NCI-H2171 (cell line): ENCODE results near the gene HMX2.

Source experiments
- DNase-seq: peaks from one replicate; lab custom pipeline; 2025; lab: John Stamatoyannopoulos, UW

HMX2 gene, protein sequence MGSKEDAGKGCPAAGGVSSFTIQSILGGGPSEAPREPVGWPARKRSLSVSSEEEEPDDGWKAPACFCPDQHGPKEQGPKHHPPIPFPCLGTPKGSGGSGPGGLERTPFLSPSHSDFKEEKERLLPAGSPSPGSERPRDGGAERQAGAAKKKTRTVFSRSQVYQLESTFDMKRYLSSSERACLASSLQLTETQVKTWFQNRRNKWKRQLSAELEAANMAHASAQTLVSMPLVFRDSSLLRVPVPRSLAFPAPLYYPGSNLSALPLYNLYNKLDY

DNA sequence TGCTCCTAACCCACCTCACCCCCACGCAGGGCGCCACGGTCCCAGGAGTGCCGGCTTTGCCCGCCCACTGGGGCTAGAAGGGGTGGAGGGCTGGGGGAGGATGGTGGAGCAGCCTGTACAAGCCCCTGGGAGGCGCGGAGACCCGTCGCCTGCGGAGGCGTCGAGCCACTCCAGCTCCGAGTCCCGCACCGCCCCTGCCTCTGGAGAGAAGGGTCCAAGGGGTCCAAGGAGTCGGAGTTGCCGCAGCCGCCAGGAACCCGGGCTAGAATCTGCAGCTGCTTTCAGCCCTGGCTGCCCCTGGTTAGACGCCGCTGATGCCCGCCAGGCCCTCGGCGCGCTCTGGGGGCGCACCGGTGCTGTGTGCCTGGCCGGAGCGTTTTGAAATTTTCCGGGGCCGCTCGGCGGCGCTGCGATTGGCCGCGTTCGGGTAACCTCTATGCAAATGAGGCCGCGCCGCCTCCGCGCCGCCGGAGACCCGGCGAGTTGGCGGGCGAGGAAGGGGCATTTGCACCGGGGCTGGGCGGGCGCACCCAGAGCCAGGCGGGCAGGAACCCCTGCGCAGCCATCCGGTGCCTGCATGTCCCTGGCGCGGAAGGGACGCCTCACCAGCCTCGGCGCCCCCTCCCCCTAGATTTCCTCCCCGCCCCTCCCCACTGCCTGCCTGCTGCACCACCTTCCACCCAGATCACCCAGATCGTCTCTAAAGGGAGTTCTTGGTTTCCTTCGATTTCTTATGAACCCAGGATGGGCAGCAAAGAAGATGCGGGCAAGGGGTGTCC, at the start of gene HMX2:
Gene HMX2, plus strand, starts transcription at position 502 of the 779 bp plus-strand sequence. Its CDS starts 243 bp downstream, at position 745.
- DNase-seq = peak; percentile 24

DNA sequence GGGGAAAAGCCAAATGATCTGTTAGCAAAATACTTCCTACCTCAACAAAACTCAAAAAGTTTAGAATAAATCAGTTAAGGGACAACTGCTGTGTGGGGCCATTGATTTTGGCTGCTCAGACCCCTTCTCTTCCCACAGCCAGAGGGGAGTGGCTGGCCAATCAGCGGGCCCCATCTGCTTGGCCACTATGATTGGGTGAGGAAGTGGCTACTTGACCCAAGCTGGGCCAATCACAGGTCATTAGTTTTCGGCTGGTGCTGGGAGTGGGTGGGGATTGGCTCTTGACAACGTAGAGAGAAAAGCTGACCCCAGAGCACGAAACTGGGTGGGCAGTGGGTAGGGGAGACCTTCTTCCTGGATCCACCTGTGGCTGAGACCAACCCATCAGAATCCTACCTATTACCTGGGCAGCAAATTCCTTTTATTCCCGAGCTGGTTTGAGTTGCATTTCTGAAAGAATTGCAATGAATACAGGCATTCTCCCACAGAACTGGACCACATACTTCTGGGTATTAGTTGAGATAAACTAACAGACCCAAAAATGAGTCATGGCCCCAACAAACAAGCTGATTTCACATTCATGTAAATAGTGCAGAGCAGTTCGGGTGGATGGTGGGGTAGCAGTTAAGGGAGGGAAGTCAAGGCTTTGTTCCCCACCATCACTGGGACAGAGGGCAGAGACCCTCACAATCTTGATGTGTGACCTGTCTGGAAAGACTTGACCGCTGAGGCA, 47.7 kb upstream of the HMX2 start:
- DNase-seq = no peak

DNA sequence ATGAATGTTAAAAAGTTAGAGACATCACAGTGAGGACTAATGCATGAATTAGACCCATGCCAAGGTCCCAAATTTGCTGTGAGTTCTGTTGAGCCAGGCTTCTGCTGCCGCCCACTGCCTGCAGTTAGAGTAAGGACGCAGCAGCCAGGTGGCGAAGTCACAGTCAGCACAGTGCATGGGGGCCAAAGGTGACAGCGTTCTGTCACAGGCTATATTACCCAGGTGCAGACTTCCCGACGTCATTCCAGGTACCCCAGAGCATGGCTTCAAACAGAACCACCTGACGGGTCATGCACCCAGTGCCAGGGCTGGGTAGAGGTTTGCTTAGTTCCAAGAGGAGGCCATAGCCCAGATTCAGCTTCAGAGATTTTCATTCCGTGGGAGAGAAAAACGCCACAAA, 46.1 kb upstream of the HMX2 start:
- DNase-seq = no peak

DNA sequence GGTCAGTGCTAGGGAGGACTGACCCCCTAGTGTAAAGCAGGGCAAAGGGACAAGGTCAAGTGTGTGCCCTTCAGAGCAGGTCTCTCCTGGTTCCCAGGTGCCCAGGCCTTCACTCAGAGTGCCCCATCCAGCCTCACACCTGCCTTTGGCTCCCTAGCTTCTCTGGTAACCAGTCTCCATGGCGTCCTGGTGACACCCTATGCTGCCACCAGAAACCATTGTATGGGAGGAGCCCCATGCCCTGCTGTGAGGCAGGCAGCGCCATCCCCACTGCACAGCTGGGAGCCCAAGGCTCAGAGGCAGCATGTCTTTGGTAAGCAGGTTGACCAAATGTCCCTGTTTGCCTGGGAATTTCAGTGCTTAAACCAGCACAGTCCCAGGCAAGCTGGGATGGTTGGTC, 45.3 kb upstream of the HMX2 start:
- DNase-seq = no peak

DNA sequence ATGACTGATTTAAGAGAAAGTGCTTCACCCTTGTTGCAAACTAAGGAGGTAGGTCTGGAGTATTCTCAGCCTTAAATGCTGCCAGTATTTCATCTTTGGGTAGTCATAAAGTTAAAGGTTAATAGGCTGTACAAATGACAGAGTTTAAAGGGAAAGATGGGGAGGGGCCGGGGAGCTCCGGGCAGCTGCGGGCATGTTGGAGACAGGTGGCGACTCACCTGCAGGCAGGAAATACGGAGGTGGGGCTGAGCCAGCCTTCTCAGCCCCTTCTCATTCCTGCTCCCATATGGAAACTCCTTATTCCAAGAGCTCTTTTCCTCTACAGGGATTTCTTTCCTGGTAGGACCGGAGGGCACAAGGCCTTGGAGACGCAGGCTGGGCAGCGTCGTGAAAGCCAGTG, 44.0 kb upstream of the HMX2 start:
- DNase-seq = no peak

DNA sequence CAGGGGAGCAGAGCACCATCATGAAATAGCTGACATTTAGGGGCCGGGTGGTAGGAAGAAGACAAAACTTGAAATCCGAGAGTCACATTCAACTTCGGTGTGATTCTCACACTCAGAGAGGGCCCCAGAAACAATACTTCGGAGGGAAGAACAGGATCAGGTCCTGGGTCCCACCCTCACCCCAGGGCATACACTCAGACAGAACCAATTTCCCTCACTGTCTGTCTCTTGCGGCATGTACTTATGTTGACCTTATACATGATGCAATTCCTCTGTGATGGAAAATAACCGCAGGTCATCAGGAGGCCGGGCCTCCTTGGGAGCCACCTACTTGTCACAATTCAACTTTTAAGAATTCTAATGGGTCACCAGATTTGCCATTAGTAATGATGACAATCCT, 38.5 kb upstream of the HMX2 start:
- no peak for DNase-seq

DNA sequence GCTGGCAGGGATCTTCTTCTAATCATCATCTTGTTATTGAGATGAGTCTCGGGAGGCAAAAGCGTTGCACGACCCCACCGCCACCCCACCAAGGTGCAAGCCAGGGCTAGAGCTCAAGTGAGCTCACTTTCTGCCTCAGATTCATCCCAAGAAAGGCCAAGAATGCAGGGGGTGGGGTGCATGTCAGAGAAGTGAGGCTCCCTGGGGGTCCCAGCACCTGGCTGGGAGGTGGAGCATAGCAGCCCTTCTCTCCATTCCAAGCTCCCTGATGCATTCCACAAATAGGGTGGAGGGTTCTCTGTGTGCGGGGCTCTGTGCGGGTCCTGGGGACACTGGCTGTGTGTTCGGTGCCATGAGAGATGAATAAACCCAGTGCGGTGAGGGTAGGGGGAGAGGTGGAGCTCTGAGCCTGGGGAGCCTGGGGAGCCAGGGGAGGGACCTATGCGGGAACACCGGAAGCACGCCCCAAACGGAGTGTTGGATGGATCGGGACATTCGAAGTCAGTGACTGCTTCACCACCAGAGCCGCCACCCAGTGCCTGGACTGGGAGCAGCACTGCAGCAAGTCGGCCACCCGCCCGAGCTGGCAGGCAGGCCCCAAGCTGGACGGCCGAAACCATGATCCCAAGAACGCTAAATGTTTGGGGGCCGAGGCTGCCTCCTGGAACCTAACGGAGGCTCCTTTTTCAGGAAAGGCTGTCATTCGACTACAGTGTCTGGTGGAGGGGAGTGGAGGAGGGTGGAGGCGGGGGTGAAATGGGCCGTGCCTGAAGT, 30.1 kb upstream of the HMX2 start:
- DNase-seq = no peak

DNA sequence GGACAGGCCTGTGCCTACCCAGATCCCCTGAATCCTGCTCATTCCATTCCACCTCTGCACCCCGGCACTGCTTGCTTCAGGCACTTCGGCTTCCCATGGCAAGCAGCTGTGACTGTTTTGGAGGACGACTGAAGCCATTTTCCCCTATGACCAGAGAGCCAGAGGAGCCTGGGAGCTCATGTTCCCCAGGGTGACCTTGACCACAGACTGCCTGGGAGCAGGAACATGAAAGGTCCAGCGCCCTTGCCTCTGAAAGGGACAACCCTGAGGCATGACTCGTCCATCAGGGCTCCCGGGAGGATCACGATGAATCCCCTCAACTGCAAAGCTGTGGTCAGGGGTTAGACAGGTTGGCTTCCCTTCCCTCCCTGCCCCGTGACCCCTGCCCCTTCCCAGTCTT, 28.9 kb upstream of the HMX2 start:
- no peak for DNase-seq

DNA sequence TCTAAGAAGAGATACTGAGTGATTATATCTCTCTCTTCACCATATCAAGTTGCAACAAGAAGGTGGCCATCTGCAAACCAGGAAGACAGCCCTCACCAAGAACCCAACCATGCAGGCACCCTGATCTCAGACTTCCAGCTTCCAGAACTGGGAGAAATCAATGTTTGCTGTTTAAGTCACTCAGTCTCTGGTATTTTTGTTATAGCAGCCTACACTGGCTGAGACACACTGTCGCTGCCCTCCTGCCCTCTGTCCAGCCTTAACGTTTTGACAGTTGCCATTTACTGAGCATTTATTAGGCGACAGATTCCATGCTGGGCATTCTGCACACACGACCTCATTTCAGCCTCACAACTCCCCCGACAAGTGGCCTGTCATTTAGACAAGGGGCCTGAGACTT, 21.7 kb upstream of the HMX2 start:
- no peak for DNase-seq

DNA sequence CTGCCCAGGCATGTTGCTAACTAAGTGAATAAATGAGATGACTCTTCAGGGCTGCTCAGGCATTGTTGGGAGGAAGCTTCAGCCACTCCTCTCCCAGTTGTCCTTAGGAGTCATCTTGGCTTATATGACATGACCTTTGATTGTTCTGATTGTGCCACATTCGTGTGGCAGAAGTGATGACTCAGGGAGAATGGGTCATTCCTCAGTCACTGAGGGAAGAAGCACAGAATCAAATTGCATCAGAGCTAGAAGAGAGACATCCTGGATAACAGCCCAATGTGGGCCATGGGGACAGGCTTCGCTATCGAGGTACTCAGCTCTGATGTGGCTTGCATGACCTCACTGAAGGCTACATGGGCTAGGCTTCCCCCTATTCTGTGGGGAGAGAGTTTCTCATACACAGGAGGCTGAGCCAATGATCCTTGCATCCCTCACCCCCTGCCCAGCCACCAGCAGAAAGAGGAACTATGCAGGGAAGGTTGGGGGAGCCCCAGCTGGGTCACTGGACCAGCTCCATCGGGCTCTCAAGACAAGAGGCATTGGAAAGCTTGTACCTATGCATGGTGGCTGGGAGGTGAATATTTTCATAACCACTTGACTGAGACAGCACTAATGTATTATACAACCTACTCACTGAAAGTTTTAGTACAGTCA, 18.2 kb upstream of the HMX2 start:
- no peak for DNase-seq

DNA sequence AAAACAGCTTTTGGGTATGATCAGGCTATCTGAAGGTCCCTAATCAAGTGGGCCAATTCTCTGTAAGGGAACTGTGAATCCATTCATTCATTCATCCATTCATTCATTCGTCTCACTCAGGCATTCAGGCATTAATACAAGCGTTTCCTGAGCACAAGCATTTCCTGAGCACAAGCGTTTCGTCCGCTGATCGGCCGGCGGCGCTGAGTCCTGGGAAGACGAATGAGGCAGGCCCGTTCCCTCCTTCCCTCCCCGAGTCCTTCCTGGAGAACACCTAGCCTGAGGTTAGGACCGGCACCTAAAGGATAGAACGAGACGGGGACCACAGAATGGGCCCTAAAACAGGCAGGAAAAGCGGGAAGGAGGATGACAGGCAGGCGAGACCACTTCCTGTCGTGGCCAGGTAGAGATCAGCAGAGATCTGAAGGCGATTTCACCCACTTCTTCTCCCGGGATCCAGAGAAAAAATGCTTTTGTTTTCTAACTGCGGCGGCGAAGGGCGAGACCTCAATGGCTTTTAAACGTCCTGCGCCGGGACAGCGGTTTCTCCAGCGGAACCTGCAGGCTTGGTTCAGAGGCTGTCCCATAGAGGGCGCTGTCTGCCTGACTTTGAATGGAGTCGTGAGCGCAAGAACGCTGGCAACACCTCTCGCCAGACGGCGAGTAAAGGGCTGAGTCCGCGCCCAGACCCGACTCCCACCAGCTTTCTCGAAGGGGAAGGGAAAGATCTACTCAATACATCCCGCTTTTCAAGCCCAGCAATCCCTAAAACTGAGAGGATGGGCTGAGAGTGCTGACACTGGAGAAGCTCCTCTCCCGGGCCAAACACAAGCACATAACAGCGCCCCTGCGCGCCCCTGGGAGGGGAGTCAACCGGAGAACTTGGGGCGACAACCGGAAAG, 15.1 kb upstream of the HMX2 start:
- DNase-seq = no peak

DNA sequence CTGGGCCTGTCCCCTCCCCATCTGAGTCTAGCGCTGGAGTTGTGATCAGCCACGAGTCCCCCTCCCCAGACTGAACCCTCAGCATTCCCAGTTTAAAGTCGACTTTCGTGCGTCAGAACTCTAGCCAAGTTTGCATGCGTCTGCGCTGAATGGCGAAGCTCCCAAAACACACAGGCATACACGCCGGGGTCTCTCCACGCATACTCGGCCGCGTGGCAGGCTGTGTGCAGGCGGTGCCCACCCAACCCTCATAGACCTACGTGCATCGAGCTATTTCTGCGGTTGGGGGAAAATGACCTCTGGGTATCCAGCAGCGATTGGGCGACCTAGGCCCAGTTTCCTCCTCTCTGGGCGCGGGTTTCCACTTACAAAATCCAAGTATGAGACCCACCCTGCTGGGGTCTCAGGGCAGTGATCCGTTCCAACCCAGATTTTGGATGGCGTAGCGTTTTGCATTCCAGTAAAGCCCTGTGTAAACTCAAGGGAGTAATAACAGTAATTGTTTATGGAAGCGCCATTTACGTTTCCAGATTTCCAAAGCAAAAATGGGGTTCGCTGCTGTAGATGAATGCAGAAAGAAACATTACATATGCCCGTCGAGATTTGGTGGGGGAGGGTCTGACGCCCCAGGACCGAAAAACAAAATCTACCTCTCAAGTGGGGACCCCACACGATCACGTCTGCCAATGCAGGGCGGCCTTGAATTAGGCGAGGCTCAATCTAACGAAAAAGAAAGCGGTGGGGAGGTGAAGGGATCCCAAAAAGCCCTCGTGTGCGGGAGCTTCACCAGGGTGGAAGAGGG, 14.2 kb upstream of the HMX2 start:
- no peak for DNase-seq

DNA sequence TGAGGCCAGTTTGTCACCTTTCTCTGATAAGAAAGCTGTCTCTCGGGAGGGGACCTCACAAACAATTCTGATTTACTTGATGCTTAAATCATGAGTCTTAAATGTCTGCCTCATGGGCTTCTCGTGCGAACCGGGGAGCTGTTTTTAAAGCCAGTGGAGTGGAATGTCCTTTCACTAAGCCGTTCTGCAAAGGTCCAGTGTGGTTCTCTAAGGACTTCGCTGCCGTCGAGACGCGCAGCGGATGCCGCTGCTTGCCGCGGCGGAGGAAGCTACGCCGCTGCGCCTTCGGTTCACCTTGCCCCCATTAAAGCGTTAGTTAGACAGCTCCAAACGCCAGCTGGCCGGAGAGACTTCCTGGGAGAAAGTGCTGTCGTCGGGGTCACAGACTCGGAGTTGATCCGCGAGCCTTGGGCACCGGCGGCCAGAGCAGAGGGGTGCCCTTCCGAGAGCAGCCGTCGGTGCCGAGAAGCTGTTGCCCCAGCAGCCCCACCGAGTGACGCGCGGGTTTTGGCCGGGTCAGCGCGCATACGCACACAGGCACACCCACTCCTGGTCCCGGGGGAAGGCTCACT, 13.5 kb upstream of the HMX2 start:
- no peak for DNase-seq

DNA sequence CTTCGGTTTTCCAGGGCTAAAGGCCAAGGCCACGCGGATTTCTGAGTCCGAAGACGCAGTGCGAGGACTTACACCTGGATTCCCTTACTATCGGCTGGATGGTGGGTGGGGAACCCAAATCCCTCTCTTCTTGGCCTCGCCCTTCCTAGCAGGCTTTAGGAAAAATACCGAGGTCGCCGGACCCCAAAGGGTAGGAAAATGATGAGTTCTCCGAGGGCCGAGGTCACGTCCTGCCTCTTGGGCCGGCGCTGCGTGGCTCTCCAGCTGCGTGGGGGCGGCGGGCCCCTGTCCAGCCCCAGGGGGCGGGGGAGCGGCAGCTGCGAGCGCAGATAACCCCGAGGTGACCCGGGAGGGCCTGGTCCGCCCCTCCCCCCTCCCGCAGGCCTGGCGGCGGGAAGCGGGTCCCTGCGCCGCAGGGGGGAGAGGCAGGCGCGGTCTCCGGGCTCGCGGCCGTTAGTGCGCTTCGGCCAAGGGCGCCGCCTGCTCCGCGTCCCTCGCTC, 13.0 kb upstream of the HMX2 start:
- DNase-seq = no peak

DNA sequence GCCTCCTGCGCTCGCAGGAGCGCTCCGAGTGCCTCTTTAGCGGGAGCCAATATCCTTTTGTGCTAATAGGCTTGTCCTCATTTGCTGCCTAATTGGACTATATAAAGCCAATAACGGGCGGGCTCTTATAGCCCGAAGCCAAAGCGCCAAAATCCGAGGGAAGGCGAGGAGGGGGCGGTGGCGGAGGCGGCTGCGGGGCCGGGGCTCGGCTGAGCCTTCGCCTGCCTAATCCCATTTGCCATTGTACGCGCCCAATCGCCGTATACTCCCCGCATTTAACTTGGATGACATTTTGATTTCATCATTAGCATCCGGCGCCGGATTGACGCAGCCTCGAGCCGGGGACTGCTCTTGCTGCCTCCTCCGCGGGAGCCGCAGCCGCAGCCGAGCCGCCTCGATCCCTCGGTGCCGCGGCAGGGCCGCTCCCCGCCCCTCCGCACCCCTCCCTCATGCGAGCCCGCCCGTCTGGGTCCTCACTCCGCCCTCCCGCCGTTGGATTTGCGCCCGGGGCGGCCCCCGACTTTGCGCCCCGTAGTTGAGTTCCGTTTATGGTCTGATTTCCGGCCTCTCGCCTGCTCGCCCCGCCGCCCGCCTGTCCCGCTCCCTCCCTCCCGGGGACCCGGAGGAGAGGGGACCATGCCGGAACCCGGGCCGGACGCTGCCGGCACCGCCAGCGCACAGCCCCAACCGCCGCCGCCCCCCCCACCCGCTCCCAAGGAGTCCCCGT, 12.4 kb upstream of the HMX2 start, which contains the start of gene HMX3:
Gene HMX3, plus strand, starts transcription at position 556 of the 727 bp plus-strand sequence. Its CDS starts 81 bp downstream, at position 637.
- DNase-seq = peak; percentile 23

DNA sequence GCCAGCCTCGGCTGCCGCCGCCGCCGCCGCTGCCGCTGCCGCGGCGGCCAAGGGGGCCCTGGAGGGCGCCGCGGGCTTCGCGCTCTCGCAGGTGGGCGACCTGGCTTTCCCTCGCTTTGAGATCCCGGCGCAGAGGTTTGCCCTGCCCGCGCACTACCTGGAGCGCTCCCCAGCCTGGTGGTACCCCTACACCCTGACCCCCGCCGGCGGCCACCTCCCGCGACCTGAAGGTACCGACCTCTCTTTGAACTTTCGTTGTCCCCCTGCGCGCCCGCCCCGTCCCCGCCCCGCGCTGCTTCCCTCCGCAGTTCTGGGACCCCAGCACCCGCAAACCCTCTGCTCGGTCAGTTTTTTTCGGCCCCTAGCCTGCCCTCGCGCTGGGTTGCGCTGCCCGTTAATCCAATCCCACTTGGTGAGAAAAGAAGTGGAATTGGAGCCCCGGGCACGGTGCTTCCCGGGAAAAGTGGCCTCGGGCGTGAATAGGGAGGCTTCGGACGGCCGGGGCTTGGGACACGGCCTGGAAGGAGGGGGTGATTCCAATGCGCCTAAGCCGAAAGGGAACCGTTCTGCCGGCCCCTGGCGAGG, 11.6 kb upstream of the HMX2 start:
- DNase-seq = no peak

DNA sequence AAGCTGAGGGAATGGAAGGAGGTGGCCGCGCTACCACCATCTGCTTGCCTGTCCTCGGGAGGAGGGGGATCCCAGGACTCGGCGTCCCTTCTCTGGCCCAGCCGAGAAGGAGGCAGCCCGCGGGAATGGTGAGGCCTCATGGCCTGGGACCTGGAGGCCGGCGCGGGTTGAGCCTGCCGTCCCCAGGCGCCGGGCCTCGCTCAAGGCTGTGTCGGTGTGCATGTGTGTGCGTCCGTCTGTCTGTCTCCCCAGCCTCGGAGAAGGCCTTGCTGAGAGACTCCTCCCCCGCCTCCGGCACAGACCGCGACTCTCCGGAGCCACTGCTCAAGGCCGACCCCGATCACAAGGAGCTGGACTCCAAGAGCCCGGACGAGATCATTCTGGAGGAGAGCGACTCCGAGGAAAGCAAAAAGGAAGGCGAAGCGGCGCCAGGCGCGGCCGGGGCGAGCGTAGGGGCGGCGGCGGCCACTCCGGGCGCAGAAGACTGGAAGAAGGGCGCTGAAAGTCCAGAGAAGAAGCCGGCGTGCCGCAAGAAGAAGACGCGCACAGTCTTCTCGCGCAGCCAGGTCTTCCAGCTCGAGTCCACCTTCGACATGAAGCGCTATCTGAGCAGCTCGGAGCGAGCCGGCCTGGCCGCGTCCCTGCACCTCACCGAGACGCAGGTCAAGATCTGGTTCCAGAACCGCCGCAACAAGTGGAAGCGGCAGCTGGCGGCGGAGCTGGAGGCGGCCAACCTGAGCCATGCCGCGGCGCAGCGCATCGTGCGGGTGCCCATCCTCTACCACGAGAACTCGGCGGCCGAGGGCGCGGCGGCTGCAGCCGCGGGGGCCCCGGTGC, 10.9 kb upstream of the HMX2 start:
- no peak for DNase-seq
